ENCODE data around the gene RNF13. TPM values are rescaled to one million over a fixed set of nuclear protein-coding genes. Genes with fewer than 3 reads are reported as not detected.

Gene RNF13
- total RNA-seq (10 to 100 TPM; 49.4 to 89.4 (median 55.2) TPM), polyA plus RNA-seq (10 to 100 TPM; 52.5 to 54.1 TPM)
- long read RNA-seq, donor 1, transcript RNF13-201 (11 exons, 2,866 nt), result minor isoform, 5 of 349 reads
- long read RNA-seq, donor 1, transcript RNF13-212 (10 exons, 1,027 nt), result minor isoform, 43 of 349 reads
- long read RNA-seq, donor 1, transcript RNF13-203 (10 exons, 2,843 nt), result major isoform, 270 of 349 reads
- long read RNA-seq, donor 1, partial matches to known transcripts, result 7 of 349 reads
- long read RNA-seq, donor 1, other reads (novel, unspliced or antisense), result 19 of 349 reads
- long read RNA-seq, donor 2, transcript RNF13-203 (10 exons, 2,843 nt), result major isoform, 10 of 12 reads
- long read RNA-seq, donor 2, partial matches to known transcripts, result 0 of 12 reads
- long read RNA-seq, donor 2, other reads (novel, unspliced or antisense), result 0 of 12 reads
- long read RNA-seq, donor 3, transcript RNF13-212 (10 exons, 1,027 nt), result minor isoform, 7 of 117 reads
- long read RNA-seq, donor 3, transcript RNF13-203 (10 exons, 2,843 nt), result major isoform, 93 of 117 reads
- long read RNA-seq, donor 3, partial matches to known transcripts, result 2 of 117 reads
- long read RNA-seq, donor 3, other reads (novel, unspliced or antisense), result 11 of 117 reads

- DNase-seq, result peak; percentile 96 to 98 (median 97)
- Histone ChIP-seq H3K4me3 (peak within 1 kb of the TSS; percentile 76), H3K36me3 (no peaks in the 10 kb centered on the region), H3K27me3 (no peaks in the 10 kb centered on the region), H3K9me3 (no peaks in the 10 kb centered on the region), H3K4me1 (ENCODE audit: insufficient read depth) (peaks cover 7% of the 10 kb centered on the region), H3K27ac (peak within 1 kb of the TSS; percentile 94 to 97)
- WGBS, 3 donors, result 1% methylated on average over 45 to 56 of the region's 56 CpGs
- TF ChIP-seq POLR2A (IDR thresholded peaks at IDR 0.05), result peak; percentile 55
- TF ChIP-seq CTCF (IDR thresholded peaks at IDR 0.05), result no peak
- intact Hi-C loops (cut with DNase I), result no loop called here
These were observed at the start of gene RNF13 for GRCh38 chr3:149812606-149813366. RNF13 (plus strand) TSS chr3:149813215; CDS start chr3:149846027, 32,812 bp downstream.

GRCh38 chr3:149763565-149764195 is 49.3 kb upstream of the RNF13 start:
- Histone ChIP-seq H3K4me1 (ENCODE audit: insufficient read depth) (no peaks in the 10 kb centered on the region), H3K4me3 (no peak overlapping the region), H3K27me3 (no peaks in the 10 kb centered on the region), H3K36me3 (no peaks in the 10 kb centered on the region), H3K27ac (no peak overlapping the region), H3K9me3 (no peaks in the 10 kb centered on the region)
- WGBS, 3 donors, result 66 to 70% (median 68%) methylated on average over 3 of the region's 3 CpGs
- TF ChIP-seq POLR2A (IDR thresholded peaks at IDR 0.05), result no peak
- no peak for TF ChIP-seq CTCF (IDR thresholded peaks at IDR 0.05)
- DNase-seq, result no peak
- intact Hi-C loops (cut with DNase I), result no loop called here

GRCh38 chr3:149764302-149764701 is 48.7 kb upstream of the RNF13 start:
- DNase-seq, result no peak
- TF ChIP-seq EP300 (IDR thresholded peaks at IDR 0.05) (no peak), CTCF (IDR thresholded peaks at IDR 0.05) (no peak), POLR2A (IDR thresholded peaks at IDR 0.05) (no peak)
- Histone ChIP-seq H3K36me3 (no peaks in the 10 kb centered on the region), H3K27me3 (no peaks in the 10 kb centered on the region), H3K4me1 (ENCODE audit: insufficient read depth) (no peaks in the 10 kb centered on the region), H3K9me3 (no peaks in the 10 kb centered on the region), H3K27ac (no peak overlapping the region), H3K4me3 (no peak overlapping the region)
- WGBS, 3 donors, result 27 to 56% (median 48%) methylated on average over 1 of the region's 1 CpG
- intact Hi-C loops (cut with DNase I), result no loop called here

GRCh38 chr3:149765762-149766334 is 47.2 kb upstream of the RNF13 start:
- no peak for DNase-seq
- no peak overlapping the region for H3K27ac ChIP-seq
- H3K9me3 ChIP-seq, result no peaks in the 10 kb centered on the region
- WGBS, 3 donors, result 49 to 62% (median 58%) methylated on average over 2 of the region's 2 CpGs
- H3K36me3 ChIP-seq, result no peaks in the 10 kb centered on the region
- H3K4me3 ChIP-seq, result no peak overlapping the region
- H3K27me3 ChIP-seq, result no peaks in the 10 kb centered on the region
- TF ChIP-seq CTCF (IDR thresholded peaks at IDR 0.05) (peak in 1 of 3 donors; percentile 20), POLR2A (IDR thresholded peaks at IDR 0.05) (no peak), EP300 (IDR thresholded peaks at IDR 0.05) (no peak)
- intact Hi-C loops (cut with DNase I), result no loop called here
- no peaks in the 10 kb centered on the region for H3K4me1 ChIP-seq (ENCODE audit: insufficient read depth)
